PC-3 (cell line): ENCODE results near the gene TNS3. TPM values are rescaled to one million over a fixed set of nuclear protein-coding genes. Genes with fewer than 3 reads are reported as not detected.

Experiments used
- ATAC-seq: fragments of 200-7000 bp; cut with Tn5 transposase; 2 replicates; pipeline ENCODE4 v1.9.1; 2020; ENCODE audit warnings: mild to moderate bottlenecking, moderate library complexity
- BruUV-seq: library from RNA; stranded (reverse); fragments of 400-500 nt; replicated peaks from 2 replicates; lab custom pipeline; 2021; lab: Mats Ljungman, UMichigan
- CTCF ChIA-PET: fragments of 300-600 bp; sonication (Branson Sonifier 250); formaldehyde crosslinking; loops from one replicate; lab custom pipeline; 2022; ENCODE audit warnings: antibody characterized with exemption; lab: Charles Lee
- POLR2A ChIA-PET: fragments of 300-600 bp; sonication (Branson Sonifier 250); formaldehyde crosslinking; loops from one replicate; lab custom pipeline; 2022; ENCODE audit warnings: antibody characterized with exemption; ENCODE audit not compliant: unreplicated experiment; lab: Charles Lee
- DNase-seq: peaks from one replicate; pipeline ENCODE4 v3.0.0-alpha.2; 2015
- H2AFZ ChIP-seq: fragments of 300-600 bp; sonication (generic); 2 replicates; pipeline ENCODE4 v1.6.0; 2016; ENCODE audit warnings: antibody characterized with exemption, low read length
- H3F3A ChIP-seq: fragments of 300-600 bp; sonication (generic); one replicate; pipeline ENCODE4 v1.6.0; 2017; ENCODE audit warnings: antibody characterized with exemption, low read length, control low read depth, mild to moderate bottlenecking; ENCODE audit not compliant: unreplicated experiment
- H3K27ac ChIP-seq: fragments of 300-600 bp; sonication (generic); 2 replicates; pipeline ENCODE4 v1.5.1; 2016; ENCODE audit warnings: mild to moderate bottlenecking, low read length
- H3K27me3 ChIP-seq: fragments of 300-600 bp; sonication (generic); 2 replicates; pipeline ENCODE4 v1.6.1; 2016; ENCODE audit warnings: low read length, mixed read lengths
- H3K36me3 ChIP-seq: fragments of 300-600 bp; sonication (generic); 2 replicates; pipeline ENCODE4 v1.6.1; 2016; ENCODE audit warnings: low read depth, mixed run types, low read length, mixed read lengths
- H3K4me1 ChIP-seq: fragments of 300-600 bp; sonication (generic); 2 replicates; pipeline ENCODE4 v1.5.1; 2016; ENCODE audit warnings: low read length; ENCODE audit not compliant: insufficient read depth
- H3K4me2 ChIP-seq: fragments of 300-600 bp; sonication (generic); 2 replicates; pipeline ENCODE4 v1.6.0; 2016; ENCODE audit warnings: low read length
- H3K4me3 ChIP-seq: fragments of 300-600 bp; sonication (generic); 2 replicates; pipeline ENCODE4 v1.5.1; 2016; ENCODE audit warnings: mild to moderate bottlenecking, low read length, mixed read lengths
- H3K79me2 ChIP-seq: fragments of 300-600 bp; sonication (generic); 2 replicates; pipeline ENCODE4 v1.6.1; 2017; ENCODE audit warnings: low read length, mixed read lengths
- H3K9ac ChIP-seq: fragments of 300-600 bp; sonication (generic); 2 replicates; pipeline ENCODE4 v1.6.0; 2016; ENCODE audit warnings: mild to moderate bottlenecking, low read length
- H3K9me2 ChIP-seq: fragments of 300-600 bp; sonication (generic); replicated peaks from 2 replicates; pipeline ENCODE4 v1.6.1; 2016; ENCODE audit warnings: mixed run types, low read length, mixed read lengths
- H3K9me3 ChIP-seq: fragments of 300-600 bp; sonication (generic); 2 replicates; pipeline ENCODE4 v1.6.1; 2016; ENCODE audit warnings: low read length, mixed read lengths
- H4K20me1 ChIP-seq: fragments of 300-600 bp; sonication (generic); 2 replicates; pipeline ENCODE4 v1.6.1; 2016; ENCODE audit warnings: low read length, mixed read lengths
- CTCF ChIP-seq: fragments of 300-600 bp; sonication (generic); conservative IDR thresholded peaks from 2 replicates; pipeline ENCODE4 v1.5.1; 2017; ENCODE audit warnings: antibody characterized with exemption, low read depth, mild to moderate bottlenecking, low read length
- EZH2 ChIP-seq: fragments of 300-600 bp; sonication (generic); IDR thresholded peaks from one replicate; pipeline ENCODE4 v1.6.1; 2017; ENCODE audit warnings: antibody characterized with exemption, mild to moderate bottlenecking, low read length; ENCODE audit not compliant: unreplicated experiment
- EZH2phosphoT487 ChIP-seq: fragments of 300-600 bp; sonication (generic); IDR thresholded peaks from 2 replicates; pipeline ENCODE4 v1.6.1; 2018; ENCODE audit warnings: mild to moderate bottlenecking, antibody characterized with exemption, low read length, borderline replicate concordance
- intact Hi-C: fragments of 100-400 bp; cut with micrococcal nuclease; formaldehyde crosslinking; loops from 2 replicates; pipeline ENCODE4 v1.9.0; 2023
- total RNA-seq: library from RNA; depleted of rRNA; stranded (reverse); fragments of >200 nt; gene quantifications from 2 replicates; pipeline ENCODE4 v1.2.3, GENCODE V29; 2014

The TNS3 gene
- total RNA-seq, 1 experiment from 2014 or later = 72.3 TPM

- Histone ChIP-seq H3K27me3 (no peaks in the 10 kb centered on the region), H3K9me2 (no peaks in the 10 kb centered on the region), H2AFZ (no peak overlapping the region), H3F3A (no peaks in the 10 kb centered on the region), H3K9me3 (no peaks in the 10 kb centered on the region), H3K9ac (no peak overlapping the region), H3K4me3 (no peak overlapping the region), H3K79me2 (peaks cover 93% of the 10 kb centered on the region), H3K36me3 (peaks cover 23% of the 10 kb centered on the region), H3K4me1 (peaks cover 36% of the 10 kb centered on the region), H3K4me2 (no peak overlapping the region), H3K27ac (no peak overlapping the region), H4K20me1 (peaks cover 7% of the 10 kb centered on the region; the same call in 1 of the 2 replicates)
- DNase-seq (no peak), ATAC-seq (no peak)
- intact Hi-C loops = no loop called here
- POLR2A ChIA-PET = no interaction called here
- no peak for TF ChIP-seq EZH2phosphoT487
- TF ChIP-seq CTCF = no peak
- no peak for TF ChIP-seq EZH2
- no TSS peak for BruUV-seq
- CTCF ChIA-PET = no interaction called here
These were observed 67.1 kb downstream of the TNS3 start for GRCh38 chr7:47514818-47515217.

- ChIA-PET CTCF (no interaction called here), POLR2A (no interaction called here)
- Histone ChIP-seq H3K36me3 (peaks cover 23% of the 10 kb centered on the region), H3K4me2 (no peak overlapping the region), H3K9ac (no peak overlapping the region), H2AFZ (no peak overlapping the region), H3K9me2 (no peaks in the 10 kb centered on the region), H3K79me2 (peaks cover 94% of the 10 kb centered on the region), H3K27ac (no peak overlapping the region), H4K20me1 (peaks cover 7% of the 10 kb centered on the region; the same call in 1 of the 2 replicates), H3F3A (no peaks in the 10 kb centered on the region), H3K4me1 (peaks cover 35% of the 10 kb centered on the region), H3K27me3 (no peaks in the 10 kb centered on the region), H3K4me3 (no peak overlapping the region), H3K9me3 (no peaks in the 10 kb centered on the region)
- intact Hi-C loops = no loop called here
- ATAC-seq (no peak), DNase-seq (no peak)
- TF ChIP-seq CTCF = no peak
- BruUV-seq = no TSS peak
These were observed 67.5 kb downstream of the TNS3 start for GRCh38 chr7:47514367-47514766.

GRCh38 chr7:47513741-47514241 is 68.1 kb downstream of the TNS3 start:
- DNase-seq = peak; percentile 21
- H3K36me3 ChIP-seq = peaks cover 23% of the 10 kb centered on the region
- ChIA-PET POLR2A (no interaction called here), CTCF (no interaction called here)
- intact Hi-C loops = no loop called here
- H3K4me3 ChIP-seq = no peak overlapping the region
- H3K4me1 ChIP-seq = peaks cover 34% of the 10 kb centered on the region
- no peak overlapping the region for H3K27ac ChIP-seq
- no peak overlapping the region for H2AFZ ChIP-seq
- peak; percentile 68 for ATAC-seq
- no peaks in the 10 kb centered on the region for H3K9me2 ChIP-seq
- H4K20me1 ChIP-seq = peaks cover 1% of the 10 kb centered on the region; the same call in 1 of the 2 replicates
- H3F3A ChIP-seq = no peaks in the 10 kb centered on the region
- H3K9me3 ChIP-seq = no peaks in the 10 kb centered on the region
- H3K79me2 ChIP-seq = peaks cover 93% of the 10 kb centered on the region
- TF ChIP-seq EZH2 = no peak
- TF ChIP-seq EZH2phosphoT487 = no peak
- no peak for TF ChIP-seq CTCF
- H3K4me2 ChIP-seq = no peak overlapping the region
- no peaks in the 10 kb centered on the region for H3K27me3 ChIP-seq
- no peak overlapping the region for H3K9ac ChIP-seq
- BruUV-seq = no TSS peak
